GM11168 (cell line): ENCODE data around the gene NR1I2.

Source experiments
- in situ Hi-C: fragments of 300-500 bp; cut with MboI; formaldehyde crosslinking; loops from one replicate; pipeline ENCODE4 v1.12.0; 2022; ENCODE audit warnings: low sequenced_read_pairs; ENCODE audit not compliant: unreplicated experiment

NR1I2 gene

GRCh38 chr3:119778176-119778575 lies 3.7 kb upstream of the NR1I2 start:
- in situ Hi-C loops: no loop called here

DNA sequence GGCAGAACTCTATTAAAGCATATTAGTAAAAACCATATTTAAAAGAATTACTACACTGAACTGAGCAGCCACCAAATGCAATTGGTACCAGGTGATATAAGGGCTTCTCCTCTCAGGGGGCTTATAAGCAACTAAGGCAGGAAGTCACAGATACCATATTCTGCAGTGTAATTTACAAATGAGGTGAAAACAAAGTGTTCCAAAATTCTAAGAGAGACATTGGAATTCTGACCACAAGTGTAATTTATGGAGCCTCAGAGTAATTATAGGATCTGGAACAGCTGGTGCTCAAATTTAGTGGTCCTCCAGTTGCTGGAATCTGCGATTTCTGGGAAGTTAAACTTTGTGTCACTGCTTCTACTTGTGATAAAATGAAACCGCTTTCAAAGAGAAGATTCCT lies 3.1 kb upstream of the NR1I2 start:
- in situ Hi-C loops: no loop called here

GRCh38 chr3:119779731-119780383 lies 2.0 kb upstream of the NR1I2 start:
- in situ Hi-C loops: no loop called here

DNA sequence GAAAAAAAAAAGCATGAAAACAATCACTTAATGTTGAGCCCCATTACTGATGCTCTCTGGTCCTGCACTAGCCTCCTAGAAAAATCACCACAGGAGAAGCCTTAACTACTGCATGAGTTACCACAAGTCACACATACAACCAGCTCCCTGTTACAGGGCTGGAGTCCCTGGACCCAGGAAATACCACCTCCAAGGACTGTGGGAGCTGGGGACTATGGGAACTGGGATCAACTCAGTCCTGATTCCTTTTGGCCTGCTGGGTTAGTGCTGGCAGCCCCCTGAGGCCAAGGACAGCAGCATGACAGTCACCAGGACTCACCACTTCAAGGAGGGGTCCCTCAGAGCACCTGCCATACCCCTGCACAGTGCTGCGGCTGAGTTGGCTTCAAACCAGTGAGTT lies 559 bp downstream of the NR1I2 start:
- in situ Hi-C loops: no loop called here

- in situ Hi-C loops: no loop called here
These were observed 1.4 kb downstream of the NR1I2 start for GRCh38 chr3:119783255-119783654.

GRCh38 chr3:119783883-119784282 lies 2.0 kb downstream of the NR1I2 start:
- in situ Hi-C loops: no loop called here

DNA sequence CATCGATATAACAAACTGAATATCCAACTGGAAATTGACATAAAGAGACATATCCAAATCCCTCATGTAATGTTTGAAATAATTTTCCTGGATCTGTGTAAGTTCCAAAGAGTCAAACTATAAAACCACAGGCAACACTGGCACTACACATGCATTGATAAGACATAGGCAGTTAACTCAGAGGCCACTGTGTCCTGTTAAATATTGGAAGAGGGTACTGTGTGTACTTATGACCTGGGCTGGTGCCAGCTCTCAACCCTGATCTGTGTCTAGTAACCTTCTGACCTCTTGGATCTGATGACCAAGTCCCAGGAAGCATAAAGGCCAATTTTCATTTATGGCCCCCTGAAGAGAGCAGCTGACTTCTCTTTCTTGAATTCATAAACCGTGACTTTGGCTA lies 4.5 kb downstream of the NR1I2 start:
- in situ Hi-C loops: no loop called here

DNA sequence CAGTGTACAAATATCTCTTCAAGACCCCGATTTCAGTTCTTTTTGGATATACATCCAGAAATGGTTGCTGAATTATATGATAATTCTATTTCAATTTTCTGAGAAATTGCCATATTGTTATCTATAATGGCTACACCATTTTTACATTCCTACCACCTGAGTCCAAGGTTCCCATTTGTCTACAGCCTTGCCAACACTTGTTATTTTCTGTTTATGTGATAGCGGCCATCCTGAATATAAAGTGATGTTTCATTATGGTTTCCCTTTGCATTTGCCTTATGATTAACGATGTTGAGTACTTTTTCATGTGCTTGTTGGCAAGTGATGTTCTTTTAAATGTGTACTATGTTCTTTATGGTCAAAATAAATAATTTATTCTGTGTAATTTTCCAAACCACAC lies 8.5 kb downstream of the NR1I2 start:
- in situ Hi-C loops: no loop called here

GRCh38 chr3:119792270-119792669 lies 10.4 kb downstream of the NR1I2 start:
- in situ Hi-C loops: no loop called here

GRCh38 chr3:119794401-119794800 lies 12.5 kb downstream of the NR1I2 start:
- in situ Hi-C loops: no loop called here

- in situ Hi-C loops: no loop called here
These were observed 13.2 kb downstream of the NR1I2 start for GRCh38 chr3:119794971-119795612.

DNA sequence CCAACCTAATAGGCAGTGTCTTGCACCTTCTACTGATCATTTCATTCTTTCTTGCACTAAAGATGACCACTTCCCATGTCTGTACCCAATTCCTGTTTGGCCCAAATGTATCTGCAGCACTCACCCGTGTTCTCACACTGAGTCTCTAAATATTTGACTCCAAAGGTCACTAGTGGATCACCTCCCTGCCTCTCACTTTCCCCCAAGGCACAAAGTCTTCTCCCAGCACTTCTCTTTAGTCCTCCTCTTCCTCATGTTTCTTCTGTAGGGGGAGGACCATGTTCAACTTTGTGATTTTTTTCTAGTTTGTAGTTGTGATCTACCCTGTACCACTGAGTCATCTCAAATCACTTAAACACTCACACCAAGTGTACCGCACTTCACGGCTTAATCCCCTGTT lies 13.9 kb downstream of the NR1I2 start:
- in situ Hi-C loops: no loop called here

DNA sequence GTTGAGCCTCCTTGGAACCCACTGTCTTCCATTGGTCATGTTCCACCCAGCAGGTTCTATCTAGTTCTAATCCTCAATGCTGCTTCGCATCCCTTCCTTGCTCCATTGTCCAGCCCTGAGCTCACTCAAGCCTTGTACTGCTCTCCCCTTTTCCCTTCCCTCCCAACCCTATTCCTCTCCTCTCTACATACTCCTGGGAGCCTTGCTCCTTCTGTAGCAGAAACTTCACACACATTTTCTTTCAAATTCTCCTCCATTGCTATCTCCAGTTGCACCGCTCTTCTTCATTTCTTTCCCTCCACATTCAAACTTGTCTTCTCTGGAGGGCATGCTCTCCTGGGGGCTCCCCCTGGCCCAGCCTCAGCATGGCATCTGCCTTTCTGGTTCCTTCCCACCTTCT lies 14.5 kb downstream of the NR1I2 start:
- in situ Hi-C loops: no loop called here

DNA sequence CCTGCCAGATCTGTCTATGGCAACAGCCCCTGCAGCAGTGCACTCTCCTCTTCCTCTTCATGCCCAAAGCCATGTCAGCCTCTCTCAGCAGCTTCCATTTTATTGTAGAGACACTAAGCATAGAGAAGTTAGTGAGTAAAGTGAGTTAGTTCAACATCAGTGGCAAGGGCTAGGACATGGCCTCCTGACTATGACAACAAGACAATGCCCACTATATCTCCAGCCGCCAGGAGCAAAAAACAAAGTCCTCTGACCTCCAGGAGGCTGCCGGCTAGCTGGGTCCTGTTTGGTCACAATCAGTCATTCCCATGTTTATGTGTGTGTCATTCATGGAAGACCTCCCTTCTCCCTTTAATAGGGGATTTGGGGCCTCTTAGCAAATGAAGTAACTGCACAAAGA lies 14.9 kb downstream of the NR1I2 start:
- in situ Hi-C loops: no loop called here

GRCh38 chr3:119800844-119801243 lies 18.9 kb downstream of the NR1I2 start:
- in situ Hi-C loops: no loop called here

DNA sequence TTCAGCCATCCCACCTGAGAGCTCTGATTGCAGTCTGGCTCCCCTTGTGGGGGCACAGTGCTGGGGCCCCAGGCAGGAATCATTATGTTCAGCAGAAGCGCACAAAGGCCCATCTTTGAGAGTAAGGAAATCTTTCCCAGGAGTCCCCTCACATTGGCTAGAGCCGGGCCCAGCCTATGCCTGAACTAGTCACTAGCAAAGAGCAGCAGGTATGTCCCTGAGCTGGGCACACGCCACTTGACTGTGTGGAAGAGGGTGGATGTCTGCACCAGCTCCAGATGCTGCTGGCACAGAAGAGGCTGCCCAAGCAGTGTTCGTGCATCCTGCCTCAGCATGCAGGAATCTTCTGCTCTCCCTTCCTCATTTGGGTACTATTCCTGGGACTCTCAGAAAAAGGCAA lies 26.3 kb downstream of the NR1I2 start:
- in situ Hi-C loops: no loop called here

GRCh38 chr3:119808843-119809242 lies 26.9 kb downstream of the NR1I2 start:
- in situ Hi-C loops: no loop called here

GRCh38 chr3:119809249-119810017 lies 27.5 kb downstream of the NR1I2 start:
- in situ Hi-C loops: no loop called here

DNA sequence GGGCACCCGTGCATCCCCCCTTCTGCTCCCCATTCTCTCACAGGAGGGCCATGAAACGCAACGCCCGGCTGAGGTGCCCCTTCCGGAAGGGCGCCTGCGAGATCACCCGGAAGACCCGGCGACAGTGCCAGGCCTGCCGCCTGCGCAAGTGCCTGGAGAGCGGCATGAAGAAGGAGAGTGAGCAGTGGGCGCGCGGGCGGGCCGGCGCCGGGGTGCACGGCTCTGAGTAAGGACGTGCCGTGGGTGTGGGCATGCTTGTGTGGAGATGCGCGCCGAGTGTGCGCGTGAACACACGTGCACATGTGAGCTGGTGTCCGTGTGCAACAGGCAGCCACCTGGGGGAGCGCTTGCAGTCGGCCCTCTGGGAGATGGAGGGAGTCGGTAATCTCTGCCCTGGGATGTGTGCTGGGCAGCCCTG lies 28.1 kb downstream of the NR1I2 start:
- in situ Hi-C loops: no loop called here

DNA sequence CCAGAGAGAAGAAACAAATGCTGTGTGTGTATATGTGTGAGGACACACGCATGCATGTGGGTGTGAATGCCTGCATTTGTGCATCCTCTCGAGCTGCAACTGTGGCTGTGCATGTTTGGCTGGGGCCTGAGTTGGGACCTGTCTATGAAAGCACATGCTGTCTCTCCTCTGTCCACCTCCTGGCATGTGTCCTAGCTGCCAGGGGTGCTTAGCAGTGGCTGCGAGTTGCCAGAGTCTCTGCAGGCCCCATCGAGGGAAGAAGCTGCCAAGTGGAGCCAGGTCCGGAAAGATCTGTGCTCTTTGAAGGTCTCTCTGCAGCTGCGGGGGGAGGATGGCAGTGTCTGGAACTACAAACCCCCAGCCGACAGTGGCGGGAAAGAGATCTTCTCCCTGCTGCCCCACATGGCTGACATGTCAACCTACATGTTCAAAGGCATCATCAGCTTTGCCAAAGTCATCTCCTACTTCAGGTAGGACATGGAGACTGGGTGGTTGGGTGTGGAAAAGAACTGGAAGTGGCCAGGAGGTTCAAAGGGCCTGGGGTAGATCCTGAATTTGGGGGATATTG lies 30.7 kb downstream of the NR1I2 start:
- in situ Hi-C loops: no loop called here

DNA sequence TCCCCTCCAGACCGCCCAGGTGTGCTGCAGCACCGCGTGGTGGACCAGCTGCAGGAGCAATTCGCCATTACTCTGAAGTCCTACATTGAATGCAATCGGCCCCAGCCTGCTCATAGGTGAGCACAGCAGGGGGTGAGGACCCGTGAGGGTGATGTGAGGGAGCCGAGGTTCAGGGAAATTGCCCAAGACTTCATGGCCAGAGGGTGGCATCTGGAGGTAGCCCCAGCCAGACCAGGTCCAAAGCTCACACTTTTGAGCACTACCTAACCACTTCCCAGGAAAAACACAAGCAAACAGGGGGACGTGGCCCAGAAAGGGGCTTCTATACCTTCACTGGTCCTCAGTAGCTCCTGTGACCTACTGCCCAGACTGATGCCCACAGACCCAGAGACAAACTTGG lies 33.8 kb downstream of the NR1I2 start:
- in situ Hi-C loops: no loop called here
